Measurements from ENCODE around the gene CAPZA1.

The CAPZA1 gene

DNA sequence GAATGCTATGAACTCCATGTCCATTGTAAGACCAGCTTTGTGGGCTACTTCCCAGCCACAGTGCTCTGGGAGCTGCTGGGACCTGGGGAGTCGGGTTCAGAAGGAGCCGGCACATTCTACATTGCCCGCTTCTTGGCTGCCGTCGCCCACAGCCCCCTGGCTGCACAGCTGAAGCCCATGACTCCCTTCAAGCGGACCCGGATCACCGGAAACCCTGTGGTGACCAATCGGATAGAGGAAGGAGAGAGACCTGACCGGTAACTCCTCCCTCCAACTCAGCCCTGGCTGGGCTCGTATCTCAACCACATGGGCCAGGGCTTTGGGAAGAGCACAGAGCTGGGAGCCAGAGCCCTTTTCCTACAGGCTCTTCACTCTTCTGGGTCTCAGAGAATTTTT lies 70.2 kb downstream of the CAPZA1 start:
- TF ChIP-seq, protein P1, sequence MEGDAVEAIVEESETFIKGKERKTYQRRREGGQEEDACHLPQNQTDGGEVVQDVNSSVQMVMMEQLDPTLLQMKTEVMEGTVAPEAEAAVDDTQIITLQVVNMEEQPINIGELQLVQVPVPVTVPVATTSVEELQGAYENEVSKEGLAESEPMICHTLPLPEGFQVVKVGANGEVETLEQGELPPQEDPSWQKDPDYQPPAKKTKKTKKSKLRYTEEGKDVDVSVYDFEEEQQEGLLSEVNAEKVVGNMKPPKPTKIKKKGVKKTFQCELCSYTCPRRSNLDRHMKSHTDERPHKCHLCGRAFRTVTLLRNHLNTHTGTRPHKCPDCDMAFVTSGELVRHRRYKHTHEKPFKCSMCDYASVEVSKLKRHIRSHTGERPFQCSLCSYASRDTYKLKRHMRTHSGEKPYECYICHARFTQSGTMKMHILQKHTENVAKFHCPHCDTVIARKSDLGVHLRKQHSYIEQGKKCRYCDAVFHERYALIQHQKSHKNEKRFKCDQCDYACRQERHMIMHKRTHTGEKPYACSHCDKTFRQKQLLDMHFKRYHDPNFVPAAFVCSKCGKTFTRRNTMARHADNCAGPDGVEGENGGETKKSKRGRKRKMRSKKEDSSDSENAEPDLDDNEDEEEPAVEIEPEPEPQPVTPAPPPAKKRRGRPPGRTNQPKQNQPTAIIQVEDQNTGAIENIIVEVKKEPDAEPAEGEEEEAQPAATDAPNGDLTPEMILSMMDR (IDR thresholded peaks at IDR 0.05; ENCODE audit: control insufficient read depth, insufficient read depth, low read depth, low read length, missing control alignments), result no peak
- H3K4me3 ChIP-seq (ENCODE audit: control insufficient read depth, low read depth, low read length), result no peak overlapping the region
- no peak for DNase-seq (ENCODE audit: low read depth)

DNA sequence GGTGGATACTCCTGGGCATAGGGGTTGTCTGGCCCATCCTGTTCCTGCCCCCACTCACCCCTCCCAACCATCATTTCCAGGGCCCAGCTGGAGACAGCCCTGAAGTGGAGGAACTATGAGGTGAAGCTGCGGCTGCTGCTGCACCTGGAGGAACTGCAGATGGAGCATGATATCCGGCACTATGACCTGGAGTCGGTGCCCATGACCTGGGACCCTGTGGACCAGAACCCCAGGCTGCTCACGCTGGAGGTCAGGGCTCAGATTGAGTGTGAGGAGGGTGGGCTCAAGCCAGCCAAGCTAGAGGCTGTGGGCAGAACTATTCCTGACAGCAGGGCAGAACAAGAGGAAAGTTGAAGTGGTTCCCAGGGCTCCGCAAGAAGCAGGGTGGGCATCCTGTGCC lies 73.0 kb downstream of the CAPZA1 start:
- no peak overlapping the region for H3K4me3 ChIP-seq (ENCODE audit: control insufficient read depth, low read depth, low read length)
- TF ChIP-seq, protein P1 (IDR thresholded peaks at IDR 0.05; ENCODE audit: control insufficient read depth, insufficient read depth, low read depth, low read length, missing control alignments), result no peak
- DNase-seq (ENCODE audit: low read depth), result no peak

DNA sequence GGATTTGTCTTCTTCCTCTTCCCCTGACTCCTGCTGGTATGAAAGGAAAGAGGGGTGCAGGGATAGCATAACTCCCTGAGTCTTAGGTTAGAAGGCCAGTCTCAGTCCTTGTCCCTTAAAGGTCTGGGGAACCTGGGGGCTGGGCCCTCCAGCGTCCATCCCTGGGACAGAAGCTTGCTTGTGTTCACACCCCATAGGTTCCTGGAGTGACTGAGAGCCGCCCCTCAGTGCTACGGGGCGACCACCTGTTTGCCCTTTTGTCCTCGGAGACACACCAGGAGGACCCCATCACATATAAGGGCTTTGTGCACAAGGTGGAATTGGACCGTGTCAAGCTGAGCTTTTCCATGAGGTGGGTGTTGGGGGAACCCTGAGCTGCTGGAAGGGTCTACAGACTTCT lies 74.2 kb downstream of the CAPZA1 start:
- TF ChIP-seq, protein P1 (IDR thresholded peaks at IDR 0.05; ENCODE audit: control insufficient read depth, insufficient read depth, low read depth, low read length, missing control alignments), result no peak
- no peak overlapping the region for H3K4me3 ChIP-seq (ENCODE audit: control insufficient read depth, low read depth, low read length)
- no peak for DNase-seq (ENCODE audit: low read depth)

DNA sequence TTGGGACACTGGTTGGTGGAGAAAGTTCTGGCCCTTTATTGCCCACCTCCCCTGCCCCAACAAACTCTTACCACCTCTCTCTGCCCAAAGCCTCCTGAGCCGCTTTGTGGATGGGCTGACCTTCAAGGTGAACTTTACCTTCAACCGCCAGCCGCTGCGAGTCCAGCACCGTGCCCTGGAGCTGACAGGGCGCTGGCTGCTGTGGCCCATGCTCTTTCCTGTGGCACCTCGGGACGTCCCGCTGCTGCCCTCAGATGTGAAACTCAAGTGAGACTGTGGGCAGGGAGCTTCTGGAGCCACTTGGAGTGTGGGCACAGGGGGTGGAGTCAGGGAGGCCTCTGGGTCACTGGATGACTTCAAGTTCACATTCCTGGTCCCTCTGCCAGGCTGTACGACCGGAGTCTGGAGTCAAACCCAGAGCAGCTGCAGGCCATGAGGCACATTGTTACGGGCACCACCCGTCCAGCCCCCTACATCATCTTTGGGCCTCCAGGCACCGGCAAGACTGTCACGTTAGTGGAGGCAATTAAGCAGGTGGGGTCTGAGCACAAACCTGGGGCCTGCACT lies 74.8 kb downstream of the CAPZA1 start:
- no peak for DNase-seq (ENCODE audit: low read depth)
- no peak overlapping the region for H3K4me3 ChIP-seq (ENCODE audit: control insufficient read depth, low read depth, low read length)
- TF ChIP-seq, protein P1 (IDR thresholded peaks at IDR 0.05; ENCODE audit: control insufficient read depth, insufficient read depth, low read depth, low read length, missing control alignments), result no peak

DNA sequence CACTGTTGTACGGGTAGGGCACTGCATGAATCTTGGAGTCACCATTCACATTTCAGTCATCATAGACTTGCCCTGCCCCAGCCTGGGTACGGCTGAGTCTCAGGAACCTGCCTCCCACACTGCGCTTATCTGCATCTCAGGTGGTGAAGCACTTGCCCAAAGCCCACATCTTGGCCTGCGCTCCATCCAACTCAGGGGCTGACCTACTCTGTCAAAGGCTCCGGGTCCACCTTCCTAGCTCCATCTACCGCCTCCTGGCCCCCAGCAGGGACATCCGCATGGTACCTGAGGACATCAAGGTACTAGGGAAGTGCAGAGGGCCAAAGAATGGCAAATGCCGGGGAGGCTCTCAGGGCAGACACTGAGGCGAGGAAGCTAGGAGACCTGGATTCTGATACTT lies 75.6 kb downstream of the CAPZA1 start:
- TF ChIP-seq, protein P1 (IDR thresholded peaks at IDR 0.05; ENCODE audit: control insufficient read depth, insufficient read depth, low read depth, low read length, missing control alignments), result no peak
- DNase-seq (ENCODE audit: low read depth), result no peak

DNA sequence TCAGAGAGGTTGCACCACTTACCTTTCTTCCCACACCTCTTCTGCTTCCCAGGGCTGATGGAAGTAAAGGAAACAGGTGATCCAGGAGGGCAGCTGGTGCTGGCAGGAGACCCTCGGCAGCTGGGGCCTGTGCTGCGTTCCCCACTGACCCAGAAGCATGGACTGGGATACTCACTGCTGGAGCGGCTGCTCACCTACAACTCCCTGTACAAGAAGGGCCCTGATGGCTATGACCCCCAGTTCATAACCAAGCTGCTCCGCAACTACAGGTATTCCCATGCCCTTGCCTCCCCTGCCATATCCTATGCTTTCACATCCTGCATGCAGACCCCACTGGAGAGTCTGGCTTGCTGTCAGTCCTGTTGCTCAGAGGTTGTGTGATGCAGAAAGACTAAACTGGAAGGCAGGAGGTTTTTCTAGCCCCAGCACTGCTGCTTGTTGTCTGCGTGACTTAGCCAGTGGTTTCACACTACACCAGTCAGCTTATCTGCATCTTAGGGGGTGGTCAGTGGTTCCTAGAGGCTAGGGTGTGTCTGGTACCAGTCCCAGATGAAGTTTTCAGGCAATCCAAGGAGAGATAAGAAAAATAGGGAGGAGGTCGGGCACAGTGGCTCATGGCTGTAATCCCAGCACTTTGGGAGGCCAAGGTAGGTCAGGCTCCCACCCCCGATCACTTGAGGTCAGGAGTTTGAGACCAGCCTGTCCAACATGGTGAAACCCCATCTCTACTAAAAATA lies 77.1 kb downstream of the CAPZA1 start:
- TF ChIP-seq, protein P1 (IDR thresholded peaks at IDR 0.05; ENCODE audit: control insufficient read depth, insufficient read depth, low read depth, low read length, missing control alignments), result no peak
- no peak overlapping the region for H3K4me3 ChIP-seq (ENCODE audit: control insufficient read depth, low read depth, low read length)
- DNase-seq (ENCODE audit: low read depth), result no peak

More for the DNA sequence above, 75.6 kb downstream of the CAPZA1 start:
- H3K4me3 ChIP-seq (ENCODE audit: control insufficient read depth, low read depth, low read length), result no peak overlapping the region
